ENCODE results near the gene SNRNP25. TPM values are rescaled to one million over a fixed set of nuclear protein-coding genes. Genes with fewer than 3 reads are reported as not detected.

Gene SNRNP25
- total RNA-seq, 2 experiments from 2014 or later = 42.5 to 50.0 TPM

- POLR2A ChIA-PET = interaction anchor here (0.5 kb wide), 1 partner anchor 22 kb away, joined by 4 read pairs; no protein-coding TSS in a partner anchor
- CTCF ChIA-PET = interaction anchor here (1.4 to 3.0 kb wide), 3 partner anchors 12 to 19 kb away, joined by 3 to 16 read pairs (median 10); no protein-coding TSS in a partner anchor
- no peaks in the 10 kb centered on the region for H3K9me3 Mint-ChIP-seq (ENCODE audit: low read depth)
- peak; percentile 85 for DNase-seq
- H3K4me3 Mint-ChIP-seq = peak overlapping the region; percentile 32
- peak overlapping the region; percentile 87 for H3K27ac Mint-ChIP-seq
- peak; percentile 92 for ATAC-seq
- H3K27me3 Mint-ChIP-seq = no peaks in the 10 kb centered on the region
- H3K36me3 Mint-ChIP-seq (ENCODE audit: low read depth) = peaks cover 26% of the 10 kb centered on the region
- intact Hi-C loops (cut with DNase I, micrococcal nuclease) = loop anchor here in 1 of 2 experiments (1.0 kb wide), 1 partner anchor 150 kb away; no protein-coding TSS in a partner anchor
- peaks cover 31% of the 10 kb centered on the region for H3K4me1 Mint-ChIP-seq
These were observed 31.2 kb downstream of the SNRNP25 start for GRCh38 chr16:84718-85406.

GRCh38 chr16:85407-85782 is 31.8 kb downstream of the SNRNP25 start:
- Mint-ChIP-seq H3K36me3 (ENCODE audit: low read depth) (peaks cover 27% of the 10 kb centered on the region), H3K9me3 (ENCODE audit: low read depth) (no peaks in the 10 kb centered on the region), H3K4me3 (no peak overlapping the region), H3K4me1 (peaks cover 30% of the 10 kb centered on the region), H3K27ac (peak overlapping the region; percentile 87), H3K27me3 (no peaks in the 10 kb centered on the region)
- ATAC-seq = no peak
- CTCF ChIA-PET = interaction anchor here (1.4 to 3.0 kb wide), 3 partner anchors 12 to 20 kb away, joined by 3 to 16 read pairs (median 10); no protein-coding TSS in a partner anchor
- intact Hi-C loops (cut with DNase I, micrococcal nuclease) = no loop called here
- no peak for DNase-seq
- POLR2A ChIA-PET = no interaction called here

GRCh38 chr16:85865-86264 is 32.2 kb downstream of the SNRNP25 start:
- Mint-ChIP-seq H3K36me3 (ENCODE audit: low read depth) (peaks cover 29% of the 10 kb centered on the region), H3K9me3 (ENCODE audit: low read depth) (no peaks in the 10 kb centered on the region), H3K27me3 (no peaks in the 10 kb centered on the region), H3K27ac (peak overlapping the region; percentile 42), H3K4me3 (no peak overlapping the region), H3K4me1 (peaks cover 30% of the 10 kb centered on the region)
- DNase-seq (no peak), ATAC-seq (no peak)
- intact Hi-C loops (cut with DNase I, micrococcal nuclease) = no loop called here
- POLR2A ChIA-PET = no interaction called here
- CTCF ChIA-PET = interaction anchor here (1.4 to 3.0 kb wide), 3 partner anchors 11 to 20 kb away, joined by 3 to 16 read pairs (median 10); no protein-coding TSS in a partner anchor

- H3K4me3 Mint-ChIP-seq = no peak overlapping the region
- ChIA-PET CTCF (interaction anchor here (0.5 to 1.3 kb wide), 3 partner anchors 18 to 21 kb away, joined by 3 to 5 read pairs (median 4); no protein-coding TSS in a partner anchor), POLR2A (no interaction called here)
- H3K36me3 Mint-ChIP-seq (ENCODE audit: low read depth) = peaks cover 29% of the 10 kb centered on the region
- DNase-seq = no peak
- H3K27ac Mint-ChIP-seq = no peak overlapping the region
- intact Hi-C loops (cut with DNase I, micrococcal nuclease) = no loop called here
- H3K9me3 Mint-ChIP-seq (ENCODE audit: low read depth) = no peaks in the 10 kb centered on the region
- no peak for ATAC-seq
- peaks cover 30% of the 10 kb centered on the region for H3K4me1 Mint-ChIP-seq
- H3K27me3 Mint-ChIP-seq = no peaks in the 10 kb centered on the region
These were observed 32.9 kb downstream of the SNRNP25 start for GRCh38 chr16:86483-86952.

- no peak overlapping the region for H3K4me3 Mint-ChIP-seq
- intact Hi-C loops (cut with DNase I, micrococcal nuclease) = no loop called here
- DNase-seq (no peak), ATAC-seq (no peak)
- no peak overlapping the region for H3K27ac Mint-ChIP-seq
- POLR2A ChIA-PET = no interaction called here
- CTCF ChIA-PET = interaction anchor here (10.8 kb wide), 1 partner anchor 21 kb away, joined by 214 read pairs; the partner anchor contains the start of gene RHBDF1
- H3K36me3 Mint-ChIP-seq (ENCODE audit: low read depth) = peaks cover 28% of the 10 kb centered on the region
- peaks cover 20% of the 10 kb centered on the region for H3K4me1 Mint-ChIP-seq
- no peaks in the 10 kb centered on the region for H3K27me3 Mint-ChIP-seq
- H3K9me3 Mint-ChIP-seq (ENCODE audit: low read depth) = no peaks in the 10 kb centered on the region
These were observed 35.0 kb downstream of the SNRNP25 start for GRCh38 chr16:88613-89012.

- ChIA-PET POLR2A (no interaction called here), CTCF (interaction anchor here (10.8 kb wide), 1 partner anchor 22 kb away, joined by 214 read pairs; the partner anchor contains the start of gene RHBDF1)
- no peak overlapping the region for H3K4me3 Mint-ChIP-seq
- H3K9me3 Mint-ChIP-seq (ENCODE audit: low read depth) = no peaks in the 10 kb centered on the region
- DNase-seq (no peak), ATAC-seq (no peak)
- intact Hi-C loops (cut with DNase I, micrococcal nuclease) = no loop called here
- H3K36me3 Mint-ChIP-seq (ENCODE audit: low read depth) = peaks cover 19% of the 10 kb centered on the region
- H3K27me3 Mint-ChIP-seq = no peaks in the 10 kb centered on the region
- no peak overlapping the region for H3K27ac Mint-ChIP-seq
- peaks cover 10% of the 10 kb centered on the region for H3K4me1 Mint-ChIP-seq
These were observed 36.0 kb downstream of the SNRNP25 start for GRCh38 chr16:89391-90302.

- Mint-ChIP-seq H3K4me1 (no peaks in the 10 kb centered on the region), H3K27ac (no peak overlapping the region), H3K27me3 (no peaks in the 10 kb centered on the region), H3K36me3 (ENCODE audit: low read depth) (peaks cover 11% of the 10 kb centered on the region), H3K4me3 (no peak overlapping the region), H3K9me3 (ENCODE audit: low read depth) (no peaks in the 10 kb centered on the region)
- intact Hi-C loops (cut with DNase I, micrococcal nuclease) = no loop called here
- ATAC-seq (no peak), DNase-seq (no peak)
- CTCF ChIA-PET = interaction anchor here (0.6 to 10.8 kb wide), 5 partner anchors 9 to 404 kb away, joined by 3 to 214 read pairs (median 3); partner anchors contain the start of gene RHBDF1
- POLR2A ChIA-PET = interaction anchor here (0.6 kb wide), 2 partner anchors 34 to 240 kb away, joined by 3 to 4 read pairs; no protein-coding TSS in a partner anchor
These were observed 37.9 kb downstream of the SNRNP25 start for GRCh38 chr16:91484-91883.

GRCh38 chr16:92431-93339 is 39.1 kb downstream of the SNRNP25 start:
- peaks cover 15% of the 10 kb centered on the region for H3K36me3 Mint-ChIP-seq (ENCODE audit: low read depth)
- intact Hi-C loops (cut with DNase I, micrococcal nuclease) = no loop called here
- DNase-seq (no peak), ATAC-seq (no peak)
- POLR2A ChIA-PET = interaction anchor here (0.7 kb wide), 1 partner anchor 13 kb away, joined by 3 read pairs; no protein-coding TSS in a partner anchor
- CTCF ChIA-PET = interaction anchor here (6.4 to 10.8 kb wide), 2 partner anchors 15 to 25 kb away, joined by 59 to 214 read pairs; partner anchors contain the start of gene RHBDF1
- H3K4me1 Mint-ChIP-seq = no peaks in the 10 kb centered on the region
- H3K27me3 Mint-ChIP-seq = no peaks in the 10 kb centered on the region
- H3K4me3 Mint-ChIP-seq = no peak overlapping the region
- H3K27ac Mint-ChIP-seq = no peak overlapping the region
- H3K9me3 Mint-ChIP-seq (ENCODE audit: low read depth) = no peaks in the 10 kb centered on the region

- Mint-ChIP-seq H3K36me3 (ENCODE audit: low read depth) (peaks cover 10% of the 10 kb centered on the region), H3K9me3 (ENCODE audit: low read depth) (no peaks in the 10 kb centered on the region), H3K4me3 (no peak overlapping the region), H3K27ac (no peak overlapping the region), H3K4me1 (no peaks in the 10 kb centered on the region), H3K27me3 (no peaks in the 10 kb centered on the region)
- no peak for DNase-seq
- no peak for ATAC-seq
- POLR2A ChIA-PET = no interaction called here
- CTCF ChIA-PET = interaction anchor here (0.9 to 10.8 kb wide), 3 partner anchors 13 to 87 kb away, joined by 5 to 214 read pairs (median 59); partner anchors contain the start of gene RHBDF1
- intact Hi-C loops (cut with DNase I, micrococcal nuclease) = no loop called here
These were observed 41.3 kb downstream of the SNRNP25 start for GRCh38 chr16:94918-95265.

- CTCF ChIA-PET = interaction anchor here (0.6 to 10.8 kb wide), 24 partner anchors 10 to 454 kb away, joined by 3 to 214 read pairs (median 4); partner anchors contain the start of genes FAM234A, HBQ1, MPG and POLR3K
These were observed 43.3 kb downstream of the SNRNP25 start for GRCh38 chr16:96935-97381.

More at GRCh38 chr16:96935-97381, 43.3 kb downstream of the SNRNP25 start:
- Mint-ChIP-seq H3K4me3 (no peak overlapping the region), H3K36me3 (ENCODE audit: low read depth) (peaks cover 10% of the 10 kb centered on the region), H3K27me3 (no peaks in the 10 kb centered on the region), H3K9me3 (ENCODE audit: low read depth) (no peaks in the 10 kb centered on the region), H3K27ac (no peak overlapping the region), H3K4me1 (no peaks in the 10 kb centered on the region)
- POLR2A ChIA-PET = interaction anchor here (1.3 kb wide), 1 partner anchor 32 kb away, joined by 3 read pairs; no protein-coding TSS in a partner anchor
- ATAC-seq (peak; percentile 99), DNase-seq (peak; percentile 94)
- intact Hi-C loops (cut with DNase I, micrococcal nuclease) = loop anchor here (1.0 kb wide), 2 partner anchors 32 to 44 kb away; partner anchors contain the start of genes POLR3K (in 1 of the 2) and SNRNP25 (in 1 of the 2)
